GM12874 (cell line): ENCODE data around the gene DYNC1I1.

Source experiments
- TF ChIP-seq, protein P1 (sequence below): IDR thresholded peaks from 2 replicates; pipeline ENCODE4 v1.5.1; 2011; ENCODE audit warnings: low read depth, mild to moderate bottlenecking, control low read depth, low read length, moderate library complexity; ENCODE audit not compliant: insufficient read depth

DYNC1I1 gene

DNA sequence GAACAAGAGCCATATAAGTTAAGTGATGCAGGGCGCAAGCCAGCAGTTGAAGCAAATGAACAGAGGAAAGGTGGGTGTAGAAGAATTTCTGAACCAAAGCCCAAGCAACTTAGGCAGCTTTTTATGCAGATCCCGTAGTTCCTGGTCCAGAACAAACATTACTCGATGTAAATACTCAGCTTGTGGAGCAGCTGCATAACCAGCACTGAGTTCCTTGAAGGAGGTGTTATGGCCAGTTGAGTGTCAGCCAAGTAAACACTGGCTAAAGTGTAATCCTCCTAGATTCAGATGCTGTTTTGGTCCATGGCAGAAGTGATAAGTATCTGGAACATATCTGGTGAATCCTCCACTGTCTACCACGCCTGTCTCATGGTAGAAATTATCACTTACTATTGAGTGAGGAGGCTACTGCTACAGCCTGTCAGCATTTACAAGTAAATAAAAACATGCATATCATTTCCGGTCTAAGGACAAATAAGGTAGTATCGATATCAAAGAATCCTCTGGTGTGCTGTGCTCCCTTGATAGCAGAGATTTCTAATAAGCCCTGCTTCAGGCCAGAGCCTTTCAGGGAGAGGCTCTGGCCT lies 213.9 kb downstream of the DYNC1I1 start:
- TF ChIP-seq, protein P1, sequence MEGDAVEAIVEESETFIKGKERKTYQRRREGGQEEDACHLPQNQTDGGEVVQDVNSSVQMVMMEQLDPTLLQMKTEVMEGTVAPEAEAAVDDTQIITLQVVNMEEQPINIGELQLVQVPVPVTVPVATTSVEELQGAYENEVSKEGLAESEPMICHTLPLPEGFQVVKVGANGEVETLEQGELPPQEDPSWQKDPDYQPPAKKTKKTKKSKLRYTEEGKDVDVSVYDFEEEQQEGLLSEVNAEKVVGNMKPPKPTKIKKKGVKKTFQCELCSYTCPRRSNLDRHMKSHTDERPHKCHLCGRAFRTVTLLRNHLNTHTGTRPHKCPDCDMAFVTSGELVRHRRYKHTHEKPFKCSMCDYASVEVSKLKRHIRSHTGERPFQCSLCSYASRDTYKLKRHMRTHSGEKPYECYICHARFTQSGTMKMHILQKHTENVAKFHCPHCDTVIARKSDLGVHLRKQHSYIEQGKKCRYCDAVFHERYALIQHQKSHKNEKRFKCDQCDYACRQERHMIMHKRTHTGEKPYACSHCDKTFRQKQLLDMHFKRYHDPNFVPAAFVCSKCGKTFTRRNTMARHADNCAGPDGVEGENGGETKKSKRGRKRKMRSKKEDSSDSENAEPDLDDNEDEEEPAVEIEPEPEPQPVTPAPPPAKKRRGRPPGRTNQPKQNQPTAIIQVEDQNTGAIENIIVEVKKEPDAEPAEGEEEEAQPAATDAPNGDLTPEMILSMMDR: no peak

DNA sequence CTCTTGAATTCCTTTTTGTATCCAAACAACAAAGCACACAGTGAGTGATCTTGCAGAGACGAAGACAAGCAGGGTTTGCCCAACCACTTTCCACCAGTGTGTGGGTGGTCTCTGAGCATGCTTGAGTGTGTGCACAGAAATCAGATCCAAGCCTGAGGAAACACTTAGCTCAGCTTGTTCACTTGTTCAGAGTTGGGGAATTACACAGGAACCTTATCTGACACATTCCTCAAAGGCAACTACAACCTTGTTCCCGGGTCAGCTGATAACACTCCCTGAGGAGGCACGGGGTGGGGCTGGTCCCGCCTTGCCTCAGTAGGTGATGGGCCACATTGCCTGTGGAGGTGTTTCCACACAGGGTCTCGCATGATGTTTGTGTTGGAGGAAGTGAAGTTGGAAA lies 216.9 kb downstream of the DYNC1I1 start:
- TF ChIP-seq, protein P1: no peak

DNA sequence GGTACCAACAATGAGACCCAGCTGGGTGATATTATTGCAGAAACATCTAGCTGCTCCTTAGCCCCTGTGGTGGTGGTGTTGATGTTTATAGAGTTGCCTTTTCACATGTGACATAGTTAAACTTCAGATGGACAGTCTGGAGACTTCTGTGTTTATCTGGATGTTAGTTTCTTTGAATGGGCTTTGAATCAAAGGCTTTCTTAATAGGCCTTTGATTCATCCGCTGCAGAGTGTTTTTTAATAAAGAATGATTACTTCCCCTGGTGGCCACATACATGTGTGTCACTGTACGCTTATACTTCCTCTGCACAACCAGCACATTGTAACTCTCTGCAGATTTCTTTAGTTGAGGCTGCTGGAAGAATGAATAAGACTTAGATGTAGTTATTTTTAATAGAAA lies 221.0 kb downstream of the DYNC1I1 start:
- TF ChIP-seq, protein P1: no peak

DNA sequence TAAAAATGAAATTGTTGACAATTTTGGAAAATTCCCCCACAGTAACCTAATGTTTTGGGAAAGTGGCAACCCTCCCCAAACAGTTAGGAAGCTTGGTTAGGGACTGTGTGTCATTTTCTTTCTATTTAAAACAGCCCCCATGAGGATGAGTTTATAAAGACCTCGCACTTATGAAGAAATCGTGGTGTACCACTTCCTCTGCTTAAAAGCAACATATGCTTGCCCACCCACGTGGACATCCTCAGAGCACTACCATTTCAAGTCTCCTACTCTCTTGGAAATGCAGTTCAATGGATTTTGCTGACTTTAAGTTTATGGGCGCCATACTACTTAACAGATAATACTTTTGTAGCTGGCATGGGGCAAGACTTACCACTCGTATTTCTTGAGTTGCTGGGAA lies 223.8 kb downstream of the DYNC1I1 start:
- TF ChIP-seq, protein P1: no peak

DNA sequence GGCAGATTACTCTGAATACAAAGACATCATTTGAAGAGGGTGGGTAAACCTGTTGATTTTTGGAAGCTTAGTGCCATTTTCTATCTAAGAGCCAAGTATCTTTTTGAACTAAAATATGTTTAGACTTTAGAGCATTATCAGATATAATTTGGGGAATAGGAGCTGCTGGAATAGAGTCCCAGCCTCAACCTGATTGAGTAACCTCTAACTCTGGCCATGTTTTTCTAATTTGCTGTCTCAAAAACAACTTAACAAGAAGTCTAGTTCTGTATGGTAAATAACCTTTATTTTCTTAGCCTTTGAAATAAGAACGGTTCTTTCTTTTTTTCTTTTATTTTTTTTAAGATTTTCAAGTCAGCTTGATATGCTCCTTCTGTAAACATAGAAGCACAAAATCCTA lies 224.5 kb downstream of the DYNC1I1 start:
- TF ChIP-seq, protein P1: no peak

DNA sequence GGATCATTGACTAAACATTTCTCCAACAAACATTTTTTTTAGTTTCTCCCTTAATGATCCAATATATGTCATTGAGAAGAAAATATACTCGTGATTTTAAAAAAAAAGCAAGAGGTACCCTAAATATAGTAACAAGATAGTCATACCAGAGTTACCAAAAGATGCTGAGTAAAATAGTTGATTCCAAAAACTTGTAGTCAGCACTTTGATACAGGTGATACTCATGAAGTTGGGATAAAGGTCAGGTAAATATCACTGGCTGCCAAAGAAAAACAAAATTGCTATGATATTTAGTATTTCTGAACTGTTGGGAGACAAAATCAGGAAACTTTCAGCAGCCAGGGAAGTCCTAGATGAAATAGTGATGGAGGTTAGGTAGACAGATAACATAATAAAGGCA lies 225.3 kb downstream of the DYNC1I1 start:
- TF ChIP-seq, protein P1: no peak

DNA sequence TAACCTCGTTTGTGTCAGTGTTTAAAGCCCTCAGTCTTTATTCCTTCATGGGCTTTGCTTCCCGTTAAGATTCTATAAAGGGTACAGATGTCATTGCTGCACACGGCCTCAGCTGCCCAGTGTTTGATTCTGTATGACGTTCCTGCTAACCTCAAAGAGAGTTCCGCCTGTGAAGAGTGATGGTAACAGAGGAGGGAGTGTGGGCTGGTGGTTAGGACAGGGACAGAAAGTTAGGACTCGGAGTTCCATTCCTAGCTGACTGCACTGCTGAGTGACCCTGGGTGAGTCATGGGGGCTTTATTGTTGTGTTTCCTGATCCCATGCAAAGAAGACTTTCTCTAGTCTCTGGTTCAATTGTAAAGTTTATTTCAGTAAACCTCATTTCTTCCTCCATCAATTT lies 227.1 kb downstream of the DYNC1I1 start:
- TF ChIP-seq, protein P1: no peak

DNA sequence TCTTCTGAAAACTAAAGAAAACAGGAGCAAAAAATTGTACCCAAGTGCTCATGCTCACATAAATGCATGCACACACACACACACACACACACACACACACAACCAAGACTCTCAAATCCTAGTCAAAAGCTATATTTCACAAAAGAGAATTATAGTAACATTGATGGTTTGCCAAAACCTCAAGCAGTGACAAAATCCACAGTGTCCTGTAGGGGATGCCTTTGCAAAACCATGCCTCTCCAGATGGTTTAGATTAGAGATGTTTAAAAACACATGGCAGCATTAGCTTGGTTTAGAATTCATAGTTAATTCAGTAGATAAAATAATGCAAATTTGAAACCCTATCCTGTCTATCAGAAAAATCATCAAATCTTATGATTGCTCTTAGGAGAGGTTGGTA lies 232.2 kb downstream of the DYNC1I1 start:
- TF ChIP-seq, protein P1: no peak
